Endothelial cell of umbilical vein (primary cell): Measurements from ENCODE around the gene APOBEC2.

Source experiments
- CTCF ChIP-seq, 2 donors: IDR thresholded peaks; 1 replicate in 1 of 2; 2 replicates in 1 of 2; pipeline ENCODE4 v1.5.1; 2011; ENCODE audit warnings: low read length in 2 of 2, mild to moderate bottlenecking in 2 of 2, moderate library complexity in 2 of 2, control low read depth in 1 of 2, inconsistent platforms in 1 of 2, low read depth in 1 of 2; ENCODE audit not compliant: insufficient read depth in 1 of 2; ENCODE audit errors: extremely low read depth in 1 of 2
- EZH2 ChIP-seq: IDR thresholded peaks from 2 replicates; pipeline ENCODE4 v1.6.1; 2012; ENCODE audit warnings: borderline replicate concordance, low read depth, mild to moderate bottlenecking, moderate library complexity, low read length, inconsistent platforms; ENCODE audit not compliant: severe bottlenecking
- FOS ChIP-seq: IDR thresholded peaks from 2 replicates; pipeline ENCODE4 v1.6.1; 2011; ENCODE audit warnings: mild to moderate bottlenecking, low read length, moderate library complexity, borderline replicate concordance; ENCODE audit not compliant: insufficient read depth
- GATA2 ChIP-seq: IDR thresholded peaks from 2 replicates; pipeline ENCODE4 v1.7.0; 2011; ENCODE audit warnings: low read depth, mild to moderate bottlenecking, moderate library complexity, mixed read lengths, low read length; ENCODE audit not compliant: insufficient read length, insufficient read depth
- JUN ChIP-seq: IDR thresholded peaks from 2 replicates; pipeline ENCODE4 v1.6.1; 2011; ENCODE audit warnings: borderline replicate concordance, low read depth; ENCODE audit not compliant: insufficient read length, insufficient read depth
- MAX ChIP-seq: IDR thresholded peaks from 2 replicates; pipeline ENCODE4 v1.6.1; 2011; ENCODE audit not compliant: insufficient read depth, insufficient read length
- MYC ChIP-seq: IDR thresholded peaks from one replicate; pipeline ENCODE4 v1.6.1; 2011; ENCODE audit warnings: mild to moderate bottlenecking, low read depth, low read length
- POLR2A ChIP-seq: IDR thresholded peaks from 2 replicates; pipeline ENCODE4 v1.6.1; 2012; ENCODE audit warnings: low read depth, mild to moderate bottlenecking, control low read depth, low read length
- POLR2AphosphoS5 ChIP-seq: IDR thresholded peaks from 2 replicates; pipeline ENCODE4 v1.6.1; 2012; ENCODE audit warnings: low read depth, mild to moderate bottlenecking, control low read depth, low read length, moderate library complexity; ENCODE audit not compliant: insufficient read depth

- TF ChIP-seq POLR2A: peak; percentile 12
- TF ChIP-seq MAX: no peak
- no peak for TF ChIP-seq CTCF (IDR thresholded peaks at IDR 0.05; ENCODE audit: extremely low read depth in 1 of 2, insufficient read depth in 1 of 2, low read depth in 1 of 2, low read length in 2 of 2)
- TF ChIP-seq EZH2: peak; percentile 80
- no peak for TF ChIP-seq POLR2AphosphoS5
- no peak for TF ChIP-seq JUN
- no peak for TF ChIP-seq GATA2
- no peak for TF ChIP-seq FOS
- TF ChIP-seq MYC: no peak
Observed at GRCh38 chr6:41072836-41073202, 19.8 kb downstream of the APOBEC2 start, which contains the start of gene NFYA.
